BJ (cell line): Measurements from ENCODE around the gene FBXW7. TPM values are rescaled to one million over a fixed set of nuclear protein-coding genes. Genes with fewer than 3 reads are reported as not detected.

Experiments used
- CTCF ChIA-PET: fragments of 350-600 bp; formaldehyde crosslinking; extraction: SDS; loops from one replicate; lab custom pipeline; 2021; ENCODE audit warnings: antibody characterized with exemption, inconsistent platforms; lab: Yijun Ruan, JAX
- POLR2A ChIA-PET: fragments of 300-600 bp; sonication (Branson Sonifier 250); formaldehyde crosslinking; extraction: SDS; loops from one replicate; lab custom pipeline; 2021; ENCODE audit warnings: antibody characterized with exemption; lab: Charles Lee
- DNase-seq: peaks from one replicate; pipeline ENCODE4 v3.0.0-alpha.2; 2011; ENCODE audit warnings: low read depth
- H3K27me3 ChIP-seq: 2 replicates; pipeline ENCODE4 v1.6.0; 2011; ENCODE audit warnings: low read length; ENCODE audit not compliant: control insufficient read depth, insufficient read depth
- H3K36me3 ChIP-seq: 2 replicates; pipeline ENCODE4 v1.5.1; 2011; ENCODE audit warnings: low read length; ENCODE audit not compliant: control insufficient read depth, insufficient read depth
- H3K4me3 ChIP-seq: 2 replicates; pipeline ENCODE4 v1.5.1; 2011; ENCODE audit warnings: low read depth, mild to moderate bottlenecking, control low read depth, low read length
- CTCF ChIP-seq: IDR thresholded peaks from 2 replicates; pipeline ENCODE4 v1.5.1; 2011; ENCODE audit warnings: low read depth, mild to moderate bottlenecking, control low read depth, inconsistent platforms, low read length, moderate library complexity; ENCODE audit not compliant: insufficient read depth
- polyA plus RNA-seq: library from polyadenylated mRNA; depleted of rRNA; stranded (reverse); fragments of >200 nt; gene quantifications from 2 replicates; pipeline ENCODE4 v1.2.3, GENCODE V29; 2011

FBXW7 gene
- polyA plus RNA-seq, 1 experiment: 4.1 TPM

GRCh38 chr4:152307669-152308068, 228.2 kb downstream of the FBXW7 start:
- no peak for DNase-seq
- Histone ChIP-seq H3K36me3 (no peaks in the 10 kb centered on the region), H3K4me3 (no peak overlapping the region), H3K27me3 (peaks cover 5% of the 10 kb centered on the region)
- no peak for TF ChIP-seq CTCF
- CTCF ChIA-PET: no interaction called here
- POLR2A ChIA-PET: no interaction called here

- peaks cover 5% of the 10 kb centered on the region for H3K27me3 ChIP-seq
- ChIA-PET POLR2A (no interaction called here), CTCF (no interaction called here)
- DNase-seq: no peak
- H3K4me3 ChIP-seq: no peak overlapping the region
- no peak for TF ChIP-seq CTCF
- no peaks in the 10 kb centered on the region for H3K36me3 ChIP-seq
These were observed 229.4 kb downstream of the FBXW7 start for GRCh38 chr4:152306541-152306940.

- H3K4me3 ChIP-seq: no peak overlapping the region
- POLR2A ChIA-PET: no interaction called here
These were observed 231.7 kb downstream of the FBXW7 start for GRCh38 chr4:152304220-152304619.

GRCh38 chr4:152301381-152301780, 234.5 kb downstream of the FBXW7 start:
- no peak for DNase-seq
- POLR2A ChIA-PET: no interaction called here
- Histone ChIP-seq H3K4me3 (no peak overlapping the region), H3K36me3 (no peaks in the 10 kb centered on the region), H3K27me3 (peaks cover 3% of the 10 kb centered on the region)
- TF ChIP-seq CTCF: no peak
- CTCF ChIA-PET: no interaction called here

More at GRCh38 chr4:152304220-152304619, 231.7 kb downstream of the FBXW7 start:
- CTCF ChIA-PET: no interaction called here
- Histone ChIP-seq H3K27me3 (peaks cover 5% of the 10 kb centered on the region), H3K36me3 (no peaks in the 10 kb centered on the region)
- DNase-seq: no peak
- no peak for TF ChIP-seq CTCF

GRCh38 chr4:152299553-152299952, 236.3 kb downstream of the FBXW7 start:
- Histone ChIP-seq H3K36me3 (no peaks in the 10 kb centered on the region), H3K27me3 (peaks cover 2% of the 10 kb centered on the region), H3K4me3 (no peak overlapping the region)
- DNase-seq: no peak
- ChIA-PET POLR2A (no interaction called here), CTCF (no interaction called here)
- no peak for TF ChIP-seq CTCF
